Pancreas (tissue), 8 donors: Measurements from ENCODE around the gene ANKIB1. TPM values are rescaled to one million over a fixed set of nuclear protein-coding genes. Genes with fewer than 3 reads are reported as not detected.

Experiments used
- microRNA-seq, 2 donors: library from miRNA; unstranded; fragments of <30 nt; microRNA quantifications; one replicate each; pipeline versions ENCODE4 to v1.1.0, GENCODE V29; 2019 to 2020
- polyA plus RNA-seq, 2 donors: library from polyadenylated mRNA; stranded (reverse); fragments of 200-250 nt; gene quantifications; one replicate each; pipeline ENCODE4 v1.2.3, GENCODE V29; 2013
- total RNA-seq, 6 donors: library from RNA; stranded (reverse); fragmentation: NEBNext Ultra II Directional in 4 of 6; extraction: Animal tissue kit (Norgen Biotek cat#: 25700) in 4 of 6; gene quantifications; one replicate each; pipeline versions ENCODE4 v1.2.1 to v1.2.4, GENCODE V29; 2021 to 2023
- donor health status: healthy with polysubstance abuse.
- donor health status: DM: no; HTN: no; CAD: no; lungs with moderate emphysema.
- donor health status: DM: no; HTN: no; CAD: no.
- donor health status: Bipolar disorder and iron deficiency.
- donor health status: DM: yes; HTN: yes; CAD: no.
- donor health status: DM: no; HTN: no; CAD: no.
- donor health status: DM: no; HTN: no; CAD: no.
- donor health status: DM: yes; HTN: yes; CAD: no.

Gene ANKIB1
- total and polyA plus RNA-seq, 8 donors = 7.7 to 36.5 (median 20.8) TPM

Small RNA genes within 50 kb of the gene (microRNA-seq; reads per million reads assigned to microRNA genes)
- 0 reads per million in 2 donors for gene MIR1285-1

Other genes with a start within 250 kb of the ANKIB1 start
- gene CYP51A1, start 111.5 kb upstream of the ANKIB1 start, total RNA-seq = 10 to 100 TPM; 24.0 to 43.5 (median 36.4) TPM
- gene CYP51A1, start 111.5 kb upstream of the ANKIB1 start, polyA plus RNA-seq = 10 to 100 TPM in 1 of 2 donors, 1 to 10 TPM in 1; 9.6 to 24.1 TPM
- gene LRRD1, start 66.8 kb upstream of the ANKIB1 start, total RNA-seq = not detected
- gene LRRD1, start 66.8 kb upstream of the ANKIB1 start, polyA plus RNA-seq = under 1 TPM in 1 of 2 donors, not detected in 1; 0.02 TPM
- gene KRIT1, start 60 bp upstream of the ANKIB1 start, total RNA-seq = 10 to 100 TPM; 13.2 to 30.8 (median 20.1) TPM
- 10 to 100 TPM; 22.4 to 22.6 TPM for gene KRIT1, start 60 bp upstream of the ANKIB1 start, polyA plus RNA-seq
- gene GATAD1, start 201.5 kb downstream of the ANKIB1 start, total RNA-seq = 10 to 100 TPM; 16.5 to 21.2 (median 20.0) TPM
- 10 to 100 TPM; 19.8 to 30.1 TPM for gene GATAD1, start 201.5 kb downstream of the ANKIB1 start, polyA plus RNA-seq
- not detected for gene ERVW-1, start 232.0 kb downstream of the ANKIB1 start, total RNA-seq
- gene ERVW-1, start 232.0 kb downstream of the ANKIB1 start, polyA plus RNA-seq = not detected